Raji (cell line): Measurements from ENCODE around the gene STIM1.

ENCODE experiments used
- POLR2A ChIP-seq: IDR thresholded peaks from 2 replicates; pipeline ENCODE4 v1.6.1; 2011; ENCODE audit warnings: low read depth, low read length, control low read depth; ENCODE audit not compliant: insufficient read depth

Gene STIM1

DNA sequence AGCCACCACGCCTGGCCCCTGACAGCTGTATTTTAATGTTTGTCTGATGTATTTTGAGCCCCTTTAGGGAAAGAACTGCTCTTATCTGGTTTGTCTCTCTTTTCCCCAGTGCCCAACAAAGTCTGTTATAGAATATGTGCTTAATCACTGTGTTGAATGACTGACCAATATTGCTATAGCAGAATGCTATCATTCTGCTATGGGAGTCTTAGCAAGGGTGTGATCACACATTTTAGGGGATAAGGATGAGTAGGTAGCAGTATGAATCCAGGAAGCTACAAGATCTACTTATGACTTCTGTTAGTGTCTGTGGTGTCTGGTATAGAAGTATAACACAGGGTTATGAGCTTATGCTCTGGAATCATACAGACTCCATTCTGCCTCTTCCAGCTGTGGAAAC, 121.6 kb downstream of the STIM1 start:
- no peak for TF ChIP-seq POLR2A

DNA sequence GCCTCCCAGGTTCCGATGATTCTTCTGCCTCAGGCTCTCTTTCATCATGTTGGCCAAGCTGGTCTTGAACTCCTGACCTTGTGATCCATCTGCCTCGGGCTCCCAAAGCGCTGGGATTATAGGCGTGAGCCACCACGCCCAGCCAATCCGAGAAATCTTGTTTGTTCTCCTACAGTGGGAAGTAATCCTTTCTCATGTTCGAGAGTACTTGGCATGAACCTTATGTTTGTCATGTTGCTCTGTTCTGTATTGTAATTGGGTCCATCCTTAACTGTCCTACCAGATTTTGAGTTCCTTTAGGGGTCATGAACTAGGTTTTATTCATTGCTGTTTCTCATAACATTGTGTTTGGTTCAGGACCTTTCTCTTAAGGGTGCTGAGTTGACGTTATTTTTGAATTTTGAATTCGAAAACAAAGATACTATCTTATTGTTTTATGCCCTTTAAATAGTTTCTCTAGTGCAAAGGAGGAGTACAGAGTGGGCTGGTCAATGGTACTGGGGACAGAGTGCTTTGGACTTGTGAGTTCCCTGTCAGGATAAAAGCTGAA, 125.7 kb downstream of the STIM1 start:
- TF ChIP-seq POLR2A, result no peak

DNA sequence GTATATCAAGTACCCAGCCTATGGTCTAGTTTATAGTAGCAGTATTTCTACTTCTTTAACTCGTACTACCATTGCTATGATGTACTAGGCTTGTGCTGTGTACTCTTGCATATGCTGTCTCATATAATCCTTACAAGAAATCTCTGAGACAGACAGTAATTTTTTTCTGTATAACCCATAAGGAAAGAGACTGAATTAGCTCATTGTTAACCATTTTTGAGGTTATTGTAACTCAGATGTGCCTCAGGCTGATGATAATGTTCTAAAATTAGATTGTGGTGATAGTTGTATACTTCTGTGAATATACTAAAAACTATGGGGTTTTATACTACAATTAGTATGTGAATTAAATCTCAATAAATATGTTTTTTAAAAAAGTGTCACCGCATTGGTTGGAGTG, 127.0 kb downstream of the STIM1 start:
- TF ChIP-seq POLR2A, result no peak

DNA sequence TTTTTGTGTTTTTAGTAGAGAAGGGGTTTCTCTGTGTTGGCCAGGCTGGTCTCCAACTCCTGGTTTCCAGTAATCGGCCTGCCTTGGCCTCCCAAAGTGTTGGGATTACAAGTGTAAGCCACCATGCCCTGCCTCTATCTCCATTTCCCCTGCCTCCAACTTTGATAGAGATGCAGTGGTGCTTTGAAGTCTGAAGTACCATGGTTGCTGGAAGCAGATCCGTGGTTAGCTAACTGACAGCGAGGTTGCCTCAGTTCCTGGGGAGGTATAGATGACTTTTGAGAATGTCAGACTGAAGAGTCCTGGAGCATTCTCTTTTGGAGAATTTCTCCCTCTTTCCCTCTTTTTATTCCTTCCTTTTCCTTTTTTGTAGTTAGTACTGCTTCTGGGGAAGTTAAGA, 127.6 kb downstream of the STIM1 start:
- no peak for TF ChIP-seq POLR2A

DNA sequence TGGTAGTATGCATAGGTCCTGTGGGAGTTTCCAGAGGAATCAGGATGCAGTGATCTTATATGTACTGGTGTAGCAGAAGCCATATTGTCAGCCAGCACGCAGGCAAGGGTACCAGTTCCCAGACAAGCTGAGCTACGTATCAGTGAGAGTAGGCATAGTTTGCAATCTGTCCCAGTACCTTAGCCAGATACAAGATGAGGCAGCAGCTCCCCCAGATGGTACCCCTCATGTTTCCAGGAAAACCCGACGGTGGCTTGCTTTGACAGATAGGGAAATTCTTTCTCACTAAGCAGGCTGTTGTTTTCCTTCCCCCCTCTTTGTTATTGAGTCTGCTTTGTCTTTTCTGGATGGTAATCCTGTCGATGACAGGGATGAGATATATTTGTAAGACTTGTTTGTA, 129.4 kb downstream of the STIM1 start:
- no peak for TF ChIP-seq POLR2A

DNA sequence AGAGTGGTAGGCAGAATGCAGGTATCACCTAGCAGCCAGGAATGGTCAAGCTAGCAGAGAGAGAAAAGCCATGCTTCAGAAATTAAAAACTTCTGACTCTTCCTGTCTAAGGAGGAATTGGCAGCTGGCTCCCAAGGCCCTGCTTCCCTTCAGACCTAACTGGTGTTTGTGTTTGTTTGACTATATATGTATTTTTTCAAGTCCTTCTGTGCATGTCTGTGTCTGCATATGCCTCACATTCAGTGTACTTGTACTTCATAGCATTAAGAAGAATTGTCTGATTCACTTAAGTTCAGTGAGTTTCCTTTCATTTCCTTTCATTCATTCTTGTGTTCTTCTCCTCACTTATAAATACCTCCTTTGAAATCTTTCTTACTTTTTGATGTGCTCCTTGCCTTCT, 130.2 kb downstream of the STIM1 start:
- TF ChIP-seq POLR2A, result no peak

DNA sequence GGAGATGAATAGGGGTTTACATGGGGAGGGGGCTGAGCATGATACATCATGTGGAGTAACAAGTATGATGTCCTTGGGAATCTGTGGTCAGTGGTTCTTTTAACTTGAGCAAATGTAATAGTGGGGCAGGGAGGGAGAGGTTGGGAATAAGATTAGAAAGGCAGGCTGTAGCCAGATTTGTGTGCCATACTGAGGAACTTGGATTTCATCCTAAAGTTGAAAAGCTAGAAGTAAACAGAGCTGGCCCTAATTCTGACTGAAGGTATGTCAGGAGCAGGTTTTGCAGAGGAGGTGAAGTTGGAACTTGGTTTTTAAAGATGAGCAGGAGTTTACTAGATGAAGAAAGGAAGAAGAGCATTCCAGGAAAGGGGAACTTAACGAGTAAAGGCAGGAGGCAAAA, 130.8 kb downstream of the STIM1 start:
- TF ChIP-seq POLR2A, result no peak

DNA sequence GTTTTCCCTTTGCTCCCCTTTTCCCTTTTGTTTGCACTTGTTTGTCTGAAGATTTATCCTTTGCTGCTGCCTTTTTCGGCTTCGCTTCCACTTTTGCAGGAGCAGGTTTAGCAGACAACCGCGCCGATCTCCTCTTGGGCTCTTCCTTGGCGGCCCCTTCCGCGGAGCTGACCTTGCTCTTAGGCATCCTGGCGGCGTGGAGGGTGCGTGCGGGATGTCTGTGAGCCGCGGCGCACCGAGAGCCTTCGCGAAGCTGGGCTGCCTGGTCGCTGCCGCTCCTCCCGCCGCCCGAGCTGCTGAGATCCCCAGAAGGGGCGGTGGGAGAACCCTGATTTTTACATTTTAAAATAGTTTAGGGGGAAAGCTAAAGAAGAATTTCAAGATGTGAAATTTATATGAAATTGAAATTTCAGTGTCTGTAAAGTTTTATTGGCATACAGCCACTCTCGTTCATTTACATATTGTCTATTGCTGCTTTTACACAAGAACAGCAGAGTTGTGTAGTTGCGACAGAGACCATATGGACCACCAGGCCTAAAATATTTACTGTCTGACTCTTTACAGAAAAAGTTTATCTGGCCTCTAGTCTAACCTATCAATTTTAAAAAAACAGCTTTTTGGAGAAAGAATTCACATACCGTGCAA, 133.9 kb downstream of the STIM1 start:
- TF ChIP-seq POLR2A, result no peak

DNA sequence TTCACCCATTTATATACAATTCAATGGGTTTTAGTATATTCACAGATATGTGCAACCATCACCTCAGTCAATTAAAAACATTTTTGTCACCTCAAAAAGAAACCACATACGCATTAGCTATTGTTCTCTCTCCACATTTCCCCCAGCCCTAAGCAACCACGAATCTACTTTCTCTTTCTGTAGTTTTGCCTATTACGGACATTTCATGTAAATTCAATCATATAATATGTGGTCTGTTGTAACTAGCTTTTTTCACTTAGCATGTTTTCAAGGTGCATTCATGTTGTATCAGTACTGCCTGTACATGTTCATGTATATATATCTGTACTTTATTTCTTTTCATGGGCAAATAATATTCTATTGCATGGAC, 134.4 kb downstream of the STIM1 start:
- no peak for TF ChIP-seq POLR2A

DNA sequence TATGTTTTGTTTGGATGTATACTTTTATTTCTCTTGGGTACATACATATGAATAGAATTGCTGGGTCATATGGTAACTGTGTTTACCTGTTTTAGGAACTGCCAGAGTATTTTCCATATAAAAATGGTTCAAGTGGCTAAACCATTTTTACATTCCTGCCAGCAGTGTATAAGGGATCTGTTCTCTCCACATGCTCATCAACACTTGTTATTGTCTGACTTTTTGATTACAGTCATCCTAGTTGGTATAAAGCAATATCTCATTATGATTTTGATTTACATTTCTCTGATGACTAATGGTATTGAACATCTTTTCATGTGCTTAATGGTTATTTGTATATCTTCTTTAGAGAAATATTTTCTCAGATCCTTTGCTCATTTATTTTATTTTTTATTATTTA, 134.9 kb downstream of the STIM1 start:
- TF ChIP-seq POLR2A, result no peak

DNA sequence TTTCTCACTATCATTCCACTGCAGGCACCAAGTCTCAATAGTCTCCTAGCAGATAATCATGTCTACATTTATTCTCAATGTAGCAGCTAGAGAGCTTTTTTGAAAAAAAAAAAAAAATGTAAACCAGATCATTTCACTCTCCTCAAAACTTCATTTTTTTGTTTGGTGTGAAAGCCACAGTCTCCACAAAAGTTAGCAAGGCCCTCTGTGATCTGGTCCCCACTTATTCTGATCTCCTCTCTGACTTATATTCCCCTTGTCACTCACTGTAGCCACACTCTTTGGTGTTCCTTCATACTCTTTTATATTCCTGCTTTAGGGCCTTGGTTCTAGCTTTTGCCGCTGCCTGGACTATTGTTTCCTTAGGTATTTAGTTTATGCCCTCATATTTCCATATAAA, 137.5 kb downstream of the STIM1 start:
- no peak for TF ChIP-seq POLR2A

DNA sequence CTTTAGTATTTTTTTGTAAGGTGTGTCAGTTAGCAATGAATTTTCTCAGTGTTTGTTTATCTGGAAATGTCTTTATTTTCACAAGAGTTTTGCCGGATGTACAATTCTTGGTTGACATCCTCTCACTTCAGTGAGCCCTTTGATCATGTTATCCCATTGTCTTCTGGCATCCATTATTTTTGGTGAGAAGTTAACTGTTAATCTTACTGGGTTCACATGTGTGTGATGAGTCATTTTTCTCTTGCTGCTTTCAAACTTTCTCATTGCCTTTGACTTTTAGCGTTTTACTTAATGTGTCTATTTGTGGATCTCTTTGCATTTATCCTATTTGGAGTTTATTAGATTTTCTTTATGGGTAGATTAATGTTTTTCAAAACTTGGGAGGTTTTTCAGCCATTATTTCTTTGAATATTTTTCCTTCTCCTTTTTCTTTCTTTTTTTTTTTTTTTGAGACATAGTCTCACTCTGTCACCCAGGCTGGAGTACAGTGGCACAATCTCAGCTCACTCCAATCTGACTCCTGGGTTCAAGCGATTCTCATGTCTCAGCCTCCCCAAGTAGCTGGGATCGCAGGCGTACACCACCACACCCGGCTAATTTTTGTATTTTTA, 138.7 kb downstream of the STIM1 start:
- TF ChIP-seq POLR2A, result no peak

DNA sequence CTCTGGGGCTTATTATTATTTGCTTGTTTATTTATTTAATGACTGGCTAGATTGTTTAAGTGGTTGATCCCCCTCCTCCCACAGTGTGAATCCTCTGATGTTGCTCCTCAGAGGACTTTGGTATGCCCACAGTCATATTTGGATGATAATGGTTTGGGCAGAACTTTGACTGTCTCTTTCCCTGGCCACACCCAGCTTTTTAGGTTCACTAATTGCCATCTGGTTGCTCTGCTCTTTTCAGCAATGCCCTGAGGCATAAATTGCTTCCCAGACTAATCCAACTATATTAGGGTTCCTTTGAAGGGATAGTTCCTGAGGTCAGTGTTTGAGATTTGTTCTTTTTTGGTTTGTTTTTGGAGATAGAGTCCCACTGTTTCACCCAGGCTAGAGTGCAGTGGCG, 139.8 kb downstream of the STIM1 start:
- no peak for TF ChIP-seq POLR2A

DNA sequence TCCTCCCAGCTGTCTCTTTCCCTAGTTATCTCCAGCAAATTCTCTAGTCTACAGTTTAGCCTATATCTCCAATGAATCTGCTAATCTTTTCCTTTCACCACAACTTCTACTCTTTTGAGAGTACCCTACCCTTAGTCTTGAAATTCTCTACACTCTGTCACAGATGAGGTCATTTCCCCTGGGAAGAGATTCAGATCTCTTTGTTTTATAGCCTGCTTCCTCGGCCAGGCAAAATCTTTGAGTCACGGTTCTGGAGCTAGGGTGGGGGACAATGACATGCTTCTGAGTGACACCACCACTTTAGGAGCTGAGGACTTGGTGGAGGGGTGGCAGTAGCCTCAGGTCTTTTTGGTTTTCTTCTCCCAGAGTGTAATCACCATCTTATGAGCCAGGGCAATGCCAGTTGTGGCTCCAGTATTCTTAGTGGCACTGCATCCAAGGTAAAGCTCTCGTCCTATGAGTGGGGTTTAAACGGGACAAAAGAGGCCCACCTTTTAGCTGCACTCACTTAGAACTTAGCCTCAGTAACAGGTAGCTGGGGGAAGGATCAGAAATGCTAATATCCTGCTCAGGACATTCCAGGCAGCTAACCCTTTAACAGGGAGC, 140.6 kb downstream of the STIM1 start:
- no peak for TF ChIP-seq POLR2A

DNA sequence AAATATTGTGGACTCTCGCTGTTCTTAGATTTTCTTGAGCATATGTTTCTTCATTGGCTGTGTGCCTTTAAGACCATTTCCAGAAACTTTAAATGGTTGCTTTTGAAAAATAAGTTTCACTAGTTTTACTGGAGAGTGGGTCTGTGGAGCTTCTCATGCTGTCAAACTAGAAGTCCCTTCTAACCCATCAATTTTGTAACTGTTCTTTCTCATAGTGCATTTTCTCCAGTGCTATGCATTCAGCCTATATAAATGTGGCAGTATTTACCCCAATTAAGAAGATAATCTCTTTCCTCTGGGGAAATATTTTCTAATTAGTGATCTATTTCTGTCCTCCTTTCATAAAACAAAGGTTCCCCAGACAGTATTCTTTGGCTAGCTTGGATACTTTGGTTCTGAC, 141.2 kb downstream of the STIM1 start:
- TF ChIP-seq POLR2A, result no peak

DNA sequence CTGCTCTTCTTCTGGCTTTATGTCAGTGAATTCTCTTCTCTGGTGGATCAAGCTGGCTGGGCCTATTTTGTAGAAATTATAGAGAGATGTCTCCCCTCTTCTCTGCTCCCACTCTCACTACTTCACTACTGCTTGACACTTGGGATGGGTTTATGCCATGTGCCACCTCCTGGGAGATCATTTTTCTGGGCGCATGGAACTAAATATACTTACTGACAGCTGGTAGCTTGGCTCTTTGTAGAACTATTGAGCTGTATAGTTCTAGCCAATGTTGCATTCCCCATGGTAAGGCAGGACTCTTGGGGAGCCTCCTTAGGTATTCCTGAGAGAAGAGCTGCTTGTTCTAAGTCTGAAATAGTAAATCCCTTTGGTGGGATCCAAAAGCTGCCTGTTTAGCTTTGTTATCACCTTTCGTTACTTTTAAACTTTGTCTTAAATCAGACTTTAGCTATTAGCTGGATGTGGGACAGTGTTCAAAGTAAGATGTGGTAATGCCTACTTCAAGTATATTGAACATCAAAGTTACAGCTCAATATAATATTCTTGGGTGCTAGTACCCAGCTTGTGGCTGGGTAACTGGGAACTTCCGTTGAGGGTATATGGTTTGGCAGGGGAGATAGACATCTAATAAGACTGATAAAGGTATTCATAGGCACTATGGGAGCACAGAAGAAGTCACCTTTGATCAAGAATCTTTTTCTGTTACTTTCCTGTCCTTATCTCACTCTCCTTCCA, 151.6 kb downstream of the STIM1 start:
- no peak for TF ChIP-seq POLR2A
